Skeletal muscle tissue (tissue), 4 donors: ENCODE data around the gene ARSK. TPM values are rescaled to one million over a fixed set of nuclear protein-coding genes. Genes with fewer than 3 reads are reported as not detected.
"Not testable (repeated sequence)": the region's sequence is repeated elsewhere in the genome, so short reads cannot be mapped to it uniquely, and the experiment has no call there.

Source experiments
- H3K27ac ChIP-seq: one replicate; pipeline ENCODE4 v1.7.0; 2013; ENCODE audit warnings: mild to moderate bottlenecking, low read depth, low read length, inconsistent platforms
- H3K27me3 ChIP-seq, 3 donors: one replicate each; pipeline ENCODE4 v1.7.0; 2013; ENCODE audit warnings: low read length in 3 of 3; ENCODE audit not compliant: control insufficient read depth in 3 of 3, insufficient read depth in 3 of 3
- H3K36me3 ChIP-seq, 3 donors: one replicate each; pipeline ENCODE4 v1.7.0; 2013; ENCODE audit warnings: low read length in 3 of 3; ENCODE audit not compliant: control insufficient read depth in 3 of 3, insufficient read depth in 3 of 3
- H3K4me1 ChIP-seq, 3 donors: one replicate each; pipeline ENCODE4 v1.7.0; 2013; ENCODE audit warnings: low read length in 3 of 3, mild to moderate bottlenecking in 3 of 3; ENCODE audit not compliant: control insufficient read depth in 3 of 3, insufficient read depth in 3 of 3
- H3K4me3 ChIP-seq, 3 donors: one replicate each; pipeline ENCODE4 v1.7.0; 2013; ENCODE audit warnings: low read length in 3 of 3
- H3K9ac ChIP-seq, 3 donors: one replicate each; pipeline ENCODE4 v1.7.0; 2013; ENCODE audit warnings: low read length in 3 of 3, mild to moderate bottlenecking in 3 of 3, moderate library complexity in 2 of 3, low read depth in 1 of 3
- H3K9me3 ChIP-seq, 3 donors: one replicate each; pipeline ENCODE4 v1.7.0; 2013; ENCODE audit warnings: low read length in 3 of 3; ENCODE audit not compliant: control insufficient read depth in 3 of 3
- total RNA-seq: library from RNA; depleted of rRNA; stranded (reverse); fragments of >200 nt; gene quantifications from one replicate; pipeline ENCODE4 v1.2.3, GENCODE V29; 2014
- donor health status: Osteomylitis.

ARSK gene
- total RNA-seq, 1 donor from 2014 or later: 6.3 TPM

DNA sequence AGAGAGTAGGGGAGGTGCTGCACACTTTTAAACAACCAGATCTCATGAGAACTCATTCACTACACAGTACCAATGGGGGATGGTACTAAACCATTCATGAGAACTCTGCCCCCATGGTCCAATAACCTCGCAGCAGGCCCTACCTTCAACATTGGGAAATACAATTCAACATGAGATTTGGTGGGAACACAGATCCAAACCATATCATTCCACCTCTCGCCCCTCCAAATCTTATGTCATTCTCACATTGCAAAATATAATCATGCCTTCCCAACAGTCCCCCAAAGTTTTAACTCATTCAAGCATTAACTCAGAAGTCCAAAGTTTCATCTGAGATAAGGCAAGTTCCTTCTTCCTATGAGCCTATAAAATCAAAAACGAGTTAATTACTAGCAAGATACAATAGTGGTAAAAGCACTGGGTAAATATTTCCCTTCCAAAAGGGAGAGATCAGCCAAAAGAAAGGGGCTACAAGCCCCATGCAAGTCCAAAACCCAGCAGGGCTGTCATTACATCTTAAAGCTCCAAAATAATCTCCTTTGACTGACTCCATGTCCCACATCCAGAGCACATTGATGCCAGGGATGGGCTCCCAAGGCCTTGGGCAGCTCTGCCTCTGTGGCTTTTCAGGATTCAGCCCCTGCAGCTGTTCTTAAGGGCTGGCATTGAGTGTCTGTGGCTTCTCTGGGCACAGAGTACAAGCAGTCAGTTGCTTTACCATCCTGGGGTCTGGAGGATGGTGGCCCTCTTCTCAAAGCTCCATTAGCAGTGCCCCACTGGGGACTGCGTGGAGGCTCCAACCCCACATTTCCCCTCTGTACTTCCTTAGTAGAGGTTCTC, 73.3 kb downstream of the ARSK start:
- Histone ChIP-seq H3K9ac (no peak overlapping the region), H3K36me3 (no peaks in the 10 kb centered on the region), H3K4me3 (no peak overlapping the region), H3K4me1 (no peaks in the 10 kb centered on the region), H3K27ac (no peak overlapping the region), H3K27me3 (no peaks in the 10 kb centered on the region), H3K9me3 (no peaks in the 10 kb centered on the region)

DNA sequence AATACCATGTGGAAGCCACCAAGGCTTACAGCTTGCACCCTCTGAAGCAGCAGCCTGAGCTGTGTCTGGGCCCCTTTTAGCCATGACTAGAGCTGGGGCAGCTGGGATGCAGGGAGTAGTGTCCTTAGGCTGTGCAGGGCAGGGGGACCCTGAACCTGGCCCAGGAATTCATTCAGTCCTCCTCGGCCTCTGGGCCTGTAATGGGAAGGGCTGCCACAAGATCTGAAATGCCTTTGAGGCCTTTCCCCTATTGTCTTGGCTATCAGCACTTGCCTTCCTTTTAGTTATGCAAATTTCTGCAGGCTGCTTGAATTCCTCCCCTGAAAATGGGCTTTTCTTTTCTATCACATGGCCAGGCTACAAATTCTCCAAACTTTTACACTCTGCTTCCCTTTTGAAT, 74.0 kb downstream of the ARSK start:
- no peak overlapping the region for H3K27ac ChIP-seq
- H3K4me1 ChIP-seq: no peaks in the 10 kb centered on the region

DNA sequence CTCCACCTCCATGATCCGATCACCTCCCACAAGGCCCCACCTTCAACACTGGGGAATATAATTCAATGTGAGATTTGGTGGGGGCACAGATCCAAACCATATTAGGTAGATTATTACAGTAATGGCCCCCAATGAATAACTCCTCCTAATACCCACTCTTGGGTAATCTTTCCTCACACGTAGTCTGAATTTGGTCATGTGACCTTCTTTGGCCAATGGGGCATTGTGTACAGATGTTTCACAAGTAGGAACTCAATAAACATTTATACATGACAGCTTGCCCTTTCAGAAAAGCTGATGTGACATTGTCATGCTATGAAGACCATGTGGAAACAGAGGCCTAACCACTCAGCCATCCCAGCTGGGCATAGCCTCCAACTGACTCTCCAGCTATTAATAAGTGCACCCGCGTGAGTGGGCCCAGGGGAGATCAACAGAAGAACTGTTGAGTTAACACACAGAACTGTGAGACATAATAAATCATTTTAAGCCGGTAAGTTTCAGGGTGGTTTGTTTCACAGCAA, 75.6 kb downstream of the ARSK start:
- no peak overlapping the region for H3K9ac ChIP-seq
- no peaks in the 10 kb centered on the region for H3K27me3 ChIP-seq
- H3K9me3 ChIP-seq: no peaks in the 10 kb centered on the region
- H3K27ac ChIP-seq: no peak overlapping the region
- H3K36me3 ChIP-seq: no peaks in the 10 kb centered on the region
- H3K4me3 ChIP-seq: no peak overlapping the region
- H3K4me1 ChIP-seq: no peaks in the 10 kb centered on the region

More for the DNA sequence above, 74.0 kb downstream of the ARSK start:
- H3K27me3 ChIP-seq: no peaks in the 10 kb centered on the region
- H3K9me3 ChIP-seq: no peaks in the 10 kb centered on the region
- no peaks in the 10 kb centered on the region for H3K36me3 ChIP-seq
- no peak overlapping the region for H3K4me3 ChIP-seq
- H3K9ac ChIP-seq: no peak overlapping the region

DNA sequence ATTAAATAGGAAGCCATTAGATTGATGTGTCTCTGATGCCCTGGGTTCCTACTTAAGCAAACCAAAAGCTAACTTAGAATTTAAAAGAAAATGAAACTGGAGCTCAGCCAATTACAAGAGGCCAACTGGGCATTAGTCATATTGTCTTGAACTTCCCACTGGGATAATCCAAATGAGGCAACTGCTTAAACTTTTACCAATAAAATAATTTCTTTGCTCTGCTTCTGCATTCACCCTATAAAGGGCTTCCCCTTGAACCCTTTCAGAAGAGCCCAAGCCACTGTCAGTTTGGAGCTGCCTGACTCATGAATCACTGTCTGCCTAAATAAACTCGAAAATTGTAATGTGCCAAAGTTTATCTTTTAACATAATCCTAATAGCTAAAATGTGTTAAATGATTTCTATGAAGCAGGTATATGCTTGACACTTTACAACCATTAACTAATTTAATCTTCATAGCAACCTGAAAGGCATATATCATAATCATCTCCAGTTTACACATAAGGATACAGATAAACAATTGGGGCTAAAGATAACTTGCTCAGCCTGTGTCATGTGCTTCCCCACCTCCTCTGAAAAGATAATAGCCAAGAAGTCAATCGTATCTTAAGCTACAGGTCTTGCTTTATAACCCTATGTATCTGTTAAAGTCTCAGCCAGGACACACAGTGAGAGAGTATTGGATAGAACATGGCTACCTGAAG, 76.5 kb downstream of the ARSK start:
- Histone ChIP-seq H3K4me3 (no peak overlapping the region), H3K4me1 (no peaks in the 10 kb centered on the region), H3K9me3 (no peaks in the 10 kb centered on the region), H3K9ac (no peak overlapping the region), H3K27me3 (no peaks in the 10 kb centered on the region), H3K27ac (no peak overlapping the region), H3K36me3 (no peaks in the 10 kb centered on the region)

DNA sequence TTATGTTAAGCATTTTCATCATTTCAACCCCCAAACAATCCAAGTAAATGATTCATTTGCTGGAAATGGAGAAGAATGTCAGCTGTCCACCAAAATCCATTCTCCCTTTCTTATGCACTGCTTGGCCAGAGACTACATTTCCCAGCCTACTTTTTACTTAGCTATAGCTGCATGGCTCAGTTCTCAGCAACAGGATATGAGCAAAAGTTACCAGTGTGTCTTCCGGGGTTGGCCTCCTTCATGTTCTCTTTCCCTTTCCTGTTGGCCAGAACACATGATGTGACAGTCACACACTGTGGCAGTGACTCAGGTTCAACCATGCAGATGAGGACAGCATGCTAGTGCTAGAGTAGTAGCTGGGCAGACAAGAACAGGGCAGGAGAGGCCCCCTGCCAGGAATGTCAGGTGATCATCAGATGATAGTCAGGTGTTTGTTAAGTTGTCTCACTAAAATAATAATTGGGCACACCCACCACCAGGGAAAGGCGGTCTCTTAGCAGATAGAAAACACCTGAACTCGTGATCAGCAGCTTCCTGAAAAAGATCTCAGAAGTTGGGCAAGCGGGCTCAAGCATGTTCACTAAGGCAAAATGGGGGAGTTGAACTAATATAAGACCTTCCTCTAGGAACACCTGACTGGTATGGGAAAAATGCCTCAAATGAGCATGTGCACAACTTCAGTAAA, 77.2 kb downstream of the ARSK start:
- Histone ChIP-seq H3K4me3 (no peak overlapping the region), H3K4me1 (no peaks in the 10 kb centered on the region), H3K27ac (no peak overlapping the region), H3K9me3 (no peaks in the 10 kb centered on the region), H3K36me3 (no peaks in the 10 kb centered on the region), H3K27me3 (no peaks in the 10 kb centered on the region), H3K9ac (no peak overlapping the region)

GRCh38 chr5:95632942-95633341, 78.0 kb downstream of the ARSK start:
- H3K9me3 ChIP-seq, H3K27me3 ChIP-seq, H3K4me3 ChIP-seq, H3K36me3 ChIP-seq, H3K4me1 ChIP-seq, H3K9ac ChIP-seq, H3K27ac ChIP-seq: not testable (repeated sequence)

- no peak overlapping the region for H3K27ac ChIP-seq
- no peak overlapping the region for H3K4me3 ChIP-seq
- H3K9ac ChIP-seq: no peak overlapping the region
- H3K4me1 ChIP-seq: no peaks in the 10 kb centered on the region
- no peaks in the 10 kb centered on the region for H3K27me3 ChIP-seq
- H3K36me3 ChIP-seq: no peaks in the 10 kb centered on the region
- no peaks in the 10 kb centered on the region for H3K9me3 ChIP-seq
Measured at GRCh38 chr5:95633671-95634070, 78.8 kb downstream of the ARSK start.

- H3K27ac ChIP-seq: no peak overlapping the region
- no peaks in the 10 kb centered on the region for H3K4me1 ChIP-seq
- H3K4me3 ChIP-seq: no peak overlapping the region
- no peaks in the 10 kb centered on the region for H3K36me3 ChIP-seq
- H3K9ac ChIP-seq: no peak overlapping the region
- H3K9me3 ChIP-seq: no peaks in the 10 kb centered on the region
- H3K27me3 ChIP-seq: no peaks in the 10 kb centered on the region
Measured at GRCh38 chr5:95634081-95634480, 79.2 kb downstream of the ARSK start.

DNA sequence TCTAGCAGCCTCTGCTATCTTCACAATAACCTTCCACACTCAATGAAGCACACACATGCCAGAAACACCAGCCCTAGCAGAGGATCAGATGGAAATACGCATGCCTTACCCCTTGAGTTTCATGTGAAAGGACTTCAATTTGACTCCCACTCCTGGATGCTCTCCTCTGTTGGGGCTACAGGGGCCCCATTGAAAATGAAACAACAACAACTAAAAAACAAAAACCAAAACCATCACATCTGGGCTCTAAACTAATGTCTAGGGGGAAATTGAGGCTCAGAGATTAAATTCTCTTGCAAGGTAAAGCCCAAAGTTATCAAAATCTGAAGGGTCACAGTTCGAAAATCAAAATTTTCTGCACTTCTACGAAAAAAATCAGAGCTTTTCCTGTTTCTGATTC, 83.7 kb downstream of the ARSK start:
- Histone ChIP-seq H3K36me3 (no peaks in the 10 kb centered on the region), H3K4me1 (peaks cover 0 to 4% (median 4%) of the 10 kb centered on the region in 3 donors), H3K9me3 (no peaks in the 10 kb centered on the region), H3K9ac (no peak overlapping the region), H3K4me3 (no peak overlapping the region), H3K27me3 (no peaks in the 10 kb centered on the region), H3K27ac (no peak overlapping the region)
